ENCODE data around the gene SMIM28.

DNA sequence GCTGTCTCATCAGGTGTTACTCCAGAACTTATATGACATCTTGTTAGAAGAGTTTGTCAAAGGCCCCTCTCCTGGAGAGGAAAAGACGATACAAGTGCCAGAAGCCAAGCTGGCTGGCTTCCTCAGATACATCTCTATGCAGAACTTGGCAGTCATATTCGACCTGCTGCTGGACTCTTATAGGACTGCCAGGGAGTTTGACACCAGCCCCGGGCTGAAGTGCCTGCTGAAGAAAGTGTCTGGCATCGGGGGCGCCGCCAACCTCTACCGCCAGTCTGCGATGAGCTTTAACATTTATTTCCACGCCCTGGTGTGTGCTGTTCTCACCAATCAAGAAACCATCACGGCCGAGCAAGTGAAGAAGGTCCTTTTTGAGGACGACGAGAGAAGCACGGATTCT lies 43.7 kb upstream of the SMIM28 start:
- TF ChIP-seq, protein P1, sequence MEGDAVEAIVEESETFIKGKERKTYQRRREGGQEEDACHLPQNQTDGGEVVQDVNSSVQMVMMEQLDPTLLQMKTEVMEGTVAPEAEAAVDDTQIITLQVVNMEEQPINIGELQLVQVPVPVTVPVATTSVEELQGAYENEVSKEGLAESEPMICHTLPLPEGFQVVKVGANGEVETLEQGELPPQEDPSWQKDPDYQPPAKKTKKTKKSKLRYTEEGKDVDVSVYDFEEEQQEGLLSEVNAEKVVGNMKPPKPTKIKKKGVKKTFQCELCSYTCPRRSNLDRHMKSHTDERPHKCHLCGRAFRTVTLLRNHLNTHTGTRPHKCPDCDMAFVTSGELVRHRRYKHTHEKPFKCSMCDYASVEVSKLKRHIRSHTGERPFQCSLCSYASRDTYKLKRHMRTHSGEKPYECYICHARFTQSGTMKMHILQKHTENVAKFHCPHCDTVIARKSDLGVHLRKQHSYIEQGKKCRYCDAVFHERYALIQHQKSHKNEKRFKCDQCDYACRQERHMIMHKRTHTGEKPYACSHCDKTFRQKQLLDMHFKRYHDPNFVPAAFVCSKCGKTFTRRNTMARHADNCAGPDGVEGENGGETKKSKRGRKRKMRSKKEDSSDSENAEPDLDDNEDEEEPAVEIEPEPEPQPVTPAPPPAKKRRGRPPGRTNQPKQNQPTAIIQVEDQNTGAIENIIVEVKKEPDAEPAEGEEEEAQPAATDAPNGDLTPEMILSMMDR (IDR thresholded peaks at IDR 0.05; ENCODE audit: low read depth, low read length, poor library complexity, severe bottlenecking), result no peak
- no peak for TF ChIP-seq EZH2phosphoT487 (IDR thresholded peaks at IDR 0.05; ENCODE audit: borderline replicate concordance, low read length)
